Measurements from ENCODE around the gene LRRC9. TPM values are rescaled to one million over a fixed set of nuclear protein-coding genes. Genes with fewer than 3 reads are reported as not detected.

LRRC9 gene
- total RNA-seq, 2 experiments from 2014 or later = not detected

GRCh38 chr14:60067882-60068281, 147.9 kb downstream of the LRRC9 start:
- CTCF ChIA-PET = interaction anchor here (0.7 to 5.5 kb wide), 4 partner anchors 12 to 115 kb away, joined by 3 to 51 read pairs (median 3); no protein-coding TSS in a partner anchor
- Mint-ChIP-seq H3K27ac (no peak overlapping the region), H3K9me3 (ENCODE audit: low read depth) (no peaks in the 10 kb centered on the region), H3K36me3 (ENCODE audit: low read depth) (no peaks in the 10 kb centered on the region), H3K4me3 (no peak overlapping the region), H3K4me1 (no peaks in the 10 kb centered on the region), H3K27me3 (no peaks in the 10 kb centered on the region)
- DNase-seq (no peak), ATAC-seq (no peak)
- intact Hi-C loops (cut with DNase I, micrococcal nuclease) = loop anchor here in 1 of 2 experiments (2.0 to 10.0 kb wide), 2 partner anchors 21 to 497 kb away; no protein-coding TSS in a partner anchor
- POLR2A ChIA-PET = no interaction called here

- Mint-ChIP-seq H3K27ac (no peak overlapping the region), H3K27me3 (peaks cover 3% of the 10 kb centered on the region), H3K9me3 (ENCODE audit: low read depth) (peaks cover 2% of the 10 kb centered on the region), H3K4me3 (no peak overlapping the region), H3K36me3 (ENCODE audit: low read depth) (no peaks in the 10 kb centered on the region), H3K4me1 (no peaks in the 10 kb centered on the region)
- ATAC-seq = no peak
- ChIA-PET CTCF (interaction anchor here (1.0 kb wide), 1 partner anchor 11 kb away, joined by 3 read pairs; no protein-coding TSS in a partner anchor), POLR2A (no interaction called here)
- no peak for DNase-seq
- intact Hi-C loops (cut with DNase I, micrococcal nuclease) = no loop called here
Observed at GRCh38 chr14:60079723-60080122, 159.8 kb downstream of the LRRC9 start.

- no peaks in the 10 kb centered on the region for H3K9me3 Mint-ChIP-seq (ENCODE audit: low read depth)
- intact Hi-C loops (cut with DNase I, micrococcal nuclease) = no loop called here
- H3K27me3 Mint-ChIP-seq = no peaks in the 10 kb centered on the region
- H3K4me1 Mint-ChIP-seq = no peaks in the 10 kb centered on the region
- no peak for DNase-seq
- CTCF ChIA-PET = interaction anchor here (0.6 to 2.2 kb wide), 2 partner anchors 99 to 247 kb away, joined by 3 to 6 read pairs; no protein-coding TSS in a partner anchor
- H3K36me3 Mint-ChIP-seq (ENCODE audit: low read depth) = no peaks in the 10 kb centered on the region
- no peak overlapping the region for H3K4me3 Mint-ChIP-seq
- no peak overlapping the region for H3K27ac Mint-ChIP-seq
- POLR2A ChIA-PET = no interaction called here
- ATAC-seq = no peak
Observed at GRCh38 chr14:60085085-60085484, 165.1 kb downstream of the LRRC9 start.

GRCh38 chr14:60085693-60086092, 165.7 kb downstream of the LRRC9 start:
- no peak for ATAC-seq
- Mint-ChIP-seq H3K27me3 (no peaks in the 10 kb centered on the region), H3K36me3 (ENCODE audit: low read depth) (no peaks in the 10 kb centered on the region), H3K4me1 (peaks cover 3% of the 10 kb centered on the region), H3K4me3 (no peak overlapping the region), H3K9me3 (ENCODE audit: low read depth) (no peaks in the 10 kb centered on the region), H3K27ac (no peak overlapping the region)
- DNase-seq = no peak
- POLR2A ChIA-PET = no interaction called here
- CTCF ChIA-PET = interaction anchor here (0.6 to 2.2 kb wide), 2 partner anchors 98 to 246 kb away, joined by 3 to 6 read pairs; no protein-coding TSS in a partner anchor
- intact Hi-C loops (cut with DNase I, micrococcal nuclease) = no loop called here

GRCh38 chr14:60087668-60088067, 167.7 kb downstream of the LRRC9 start:
- Mint-ChIP-seq H3K27me3 (no peaks in the 10 kb centered on the region), H3K9me3 (ENCODE audit: low read depth) (no peaks in the 10 kb centered on the region), H3K4me1 (peaks cover 4% of the 10 kb centered on the region), H3K36me3 (ENCODE audit: low read depth) (peaks cover 5% of the 10 kb centered on the region), H3K27ac (no peak overlapping the region), H3K4me3 (no peak overlapping the region)
- ChIA-PET POLR2A (no interaction called here), CTCF (interaction anchor here (1.0 to 1.1 kb wide), 2 partner anchors 21 to 97 kb away, joined by 3 to 6 read pairs; no protein-coding TSS in a partner anchor)
- intact Hi-C loops (cut with DNase I, micrococcal nuclease) = loop anchor here in 1 of 2 experiments (2.0 kb wide), 1 partner anchor 19 kb away; no protein-coding TSS in a partner anchor
- DNase-seq (no peak), ATAC-seq (no peak)

GRCh38 chr14:60089221-60089620, 169.3 kb downstream of the LRRC9 start:
- ChIA-PET CTCF (interaction anchor here (0.9 to 1.1 kb wide), 5 partner anchors 12 to 158 kb away, joined by 3 to 5 read pairs (median 3); no protein-coding TSS in a partner anchor), POLR2A (interaction anchor here (0.6 to 0.7 kb wide), 2 partner anchors 122 to 140 kb away, joined by 3 to 6 read pairs; no protein-coding TSS in a partner anchor)
- H3K27ac Mint-ChIP-seq = no peak overlapping the region
- DNase-seq (no peak), ATAC-seq (no peak)
- H3K27me3 Mint-ChIP-seq = no peaks in the 10 kb centered on the region
- H3K4me1 Mint-ChIP-seq = peaks cover 16% of the 10 kb centered on the region
- intact Hi-C loops (cut with DNase I, micrococcal nuclease) = loop anchor here in 1 of 2 experiments (2.0 kb wide), 1 partner anchor 20 kb away; no protein-coding TSS in a partner anchor
- no peak overlapping the region for H3K4me3 Mint-ChIP-seq
- peaks cover 7% of the 10 kb centered on the region for H3K36me3 Mint-ChIP-seq (ENCODE audit: low read depth)
- no peaks in the 10 kb centered on the region for H3K9me3 Mint-ChIP-seq (ENCODE audit: low read depth)

GRCh38 chr14:60090864-60091519, 171.0 kb downstream of the LRRC9 start:
- POLR2A ChIA-PET = interaction anchor here (1.4 to 1.5 kb wide), 2 partner anchors 74 to 158 kb away, joined by 3 to 4 read pairs; partner anchors contain the start of genes DHRS7 and PPM1A
- H3K4me3 Mint-ChIP-seq = peak overlapping the region; percentile 91
- H3K9me3 Mint-ChIP-seq (ENCODE audit: low read depth) = no peaks in the 10 kb centered on the region
- H3K27me3 Mint-ChIP-seq = no peaks in the 10 kb centered on the region
- H3K27ac Mint-ChIP-seq = peak overlapping the region; percentile 92
- H3K36me3 Mint-ChIP-seq (ENCODE audit: low read depth) = peaks cover 11% of the 10 kb centered on the region
- intact Hi-C loops (cut with DNase I, micrococcal nuclease) = loop anchor here (1.0 to 5.0 kb wide), 5 partner anchors 74 to 1671 kb away; partner anchors contain the start of genes DHRS7 (in 2 of the 2), JKAMP (in 1 of the 2), L3HYPDH (in 1 of the 2) and SNAPC1 (in 1 of the 2)
- CTCF ChIA-PET = interaction anchor here (0.6 to 2.5 kb wide), 4 partner anchors 23 to 165 kb away, joined by 3 to 8 read pairs (median 4); no protein-coding TSS in a partner anchor
- DNase-seq (peak; percentile 34), ATAC-seq (no peak)
- peaks cover 34% of the 10 kb centered on the region for H3K4me1 Mint-ChIP-seq

GRCh38 chr14:60091550-60092525, 171.9 kb downstream of the LRRC9 start, which contains the start of gene PCNX4:
Gene PCNX4 (plus strand): TSS chr14:60091923. CDS start chr14:60107639, 15,716 bp downstream.
- H3K9me3 Mint-ChIP-seq (ENCODE audit: low read depth) = no peaks in the 10 kb centered on the region
- intact Hi-C loops (cut with DNase I, micrococcal nuclease) = loop anchor here (1.0 to 5.0 kb wide), 12 partner anchors 59 to 1670 kb away; partner anchors contain the start of genes DHRS7 (in 2 of the 2), JKAMP (in 2 of the 2), L3HYPDH (in 2 of the 2) and DAAM1 (in 1 of the 2)
- peaks cover 34% of the 10 kb centered on the region for H3K4me1 Mint-ChIP-seq
- peaks cover 12% of the 10 kb centered on the region for H3K36me3 Mint-ChIP-seq (ENCODE audit: low read depth)
- DNase-seq = peak; percentile 96
- H3K27ac Mint-ChIP-seq = peak within 1 kb of the TSS; percentile 92
- H3K27me3 Mint-ChIP-seq = no peaks in the 10 kb centered on the region
- H3K4me3 Mint-ChIP-seq = peak within 1 kb of the TSS; percentile 91
- ChIA-PET CTCF (interaction anchor here (0.7 to 2.5 kb wide), 6 partner anchors 93 to 206 kb away, joined by 3 to 8 read pairs (median 4); no protein-coding TSS in a partner anchor), POLR2A (interaction anchor here (1.4 to 1.5 kb wide), 2 partner anchors 73 to 157 kb away, joined by 3 to 4 read pairs; partner anchors contain the start of genes DHRS7 and PPM1A)
- ATAC-seq = peak; percentile 96

- Mint-ChIP-seq H3K27ac (peak overlapping the region; percentile 92), H3K36me3 (ENCODE audit: low read depth) (peaks cover 15% of the 10 kb centered on the region), H3K4me3 (peak overlapping the region; percentile 91), H3K4me1 (peaks cover 34% of the 10 kb centered on the region), H3K9me3 (ENCODE audit: low read depth) (no peaks in the 10 kb centered on the region), H3K27me3 (no peaks in the 10 kb centered on the region)
- ChIA-PET CTCF (interaction anchor here (0.8 to 2.5 kb wide), 2 partner anchors 128 to 130 kb away, joined by 4 to 8 read pairs; no protein-coding TSS in a partner anchor), POLR2A (interaction anchor here (1.5 kb wide), 1 partner anchor 72 kb away, joined by 4 read pairs; the partner anchor contains the start of gene DHRS7)
- intact Hi-C loops (cut with DNase I, micrococcal nuclease) = loop anchor here (1.0 to 5.0 kb wide), 9 partner anchors 58 to 1670 kb away; partner anchors contain the start of genes JKAMP (in 2 of the 2), L3HYPDH (in 2 of the 2), DAAM1 (in 1 of the 2) and PPM1A (in 1 of the 2)
- ATAC-seq = no peak
- DNase-seq = peak; percentile 30
Observed at GRCh38 chr14:60092526-60092920, 172.6 kb downstream of the LRRC9 start.

- peaks cover 37% of the 10 kb centered on the region for H3K4me1 Mint-ChIP-seq
- intact Hi-C loops (cut with DNase I, micrococcal nuclease) = loop anchor here (2.0 to 5.0 kb wide), 7 partner anchors 58 to 1669 kb away; partner anchors contain the start of genes JKAMP (in 2 of the 2), L3HYPDH (in 2 of the 2), DAAM1 (in 1 of the 2) and SNAPC1 (in 1 of the 2)
- no peaks in the 10 kb centered on the region for H3K27me3 Mint-ChIP-seq
- no peaks in the 10 kb centered on the region for H3K9me3 Mint-ChIP-seq (ENCODE audit: low read depth)
- POLR2A ChIA-PET = no interaction called here
- peaks cover 21% of the 10 kb centered on the region for H3K36me3 Mint-ChIP-seq (ENCODE audit: low read depth)
- CTCF ChIA-PET = interaction anchor here (1.2 kb wide), 1 partner anchor 129 kb away, joined by 3 read pairs; no protein-coding TSS in a partner anchor
- peak overlapping the region; percentile 92 for H3K27ac Mint-ChIP-seq
- ATAC-seq = no peak
- DNase-seq = no peak
- peak overlapping the region; percentile 91 for H3K4me3 Mint-ChIP-seq
Observed at GRCh38 chr14:60093080-60093479, 173.1 kb downstream of the LRRC9 start.

All from activated CD4-positive, alpha-beta T cell treated with anti-CD3 and anti-CD28 coated beads for 36 hours (primary cell).